Measurements from ENCODE around the gene STIMATE.

Gene STIMATE

GRCh38 chr3:52897130-52898122 is at the start of gene STIMATE:
Gene STIMATE, minus strand, starts transcription at chr3:52897548. Its CDS starts 98 bp downstream, at chr3:52897450.
- DNase-seq, result no peak

- no peak for DNase-seq
Observed at GRCh38 chr3:52939600-52939999, 42.3 kb upstream of the STIMATE start.

GRCh38 chr3:52934630-52935530 is 37.5 kb upstream of the STIMATE start:
- DNase-seq, result no peak

GRCh38 chr3:52931889-52932288 is 34.5 kb upstream of the STIMATE start:
- DNase-seq, result no peak

GRCh38 chr3:52931328-52931727 is 34.0 kb upstream of the STIMATE start:
- DNase-seq, result no peak

- no peak for DNase-seq
Observed at GRCh38 chr3:52930748-52931147, 33.4 kb upstream of the STIMATE start.

DNA sequence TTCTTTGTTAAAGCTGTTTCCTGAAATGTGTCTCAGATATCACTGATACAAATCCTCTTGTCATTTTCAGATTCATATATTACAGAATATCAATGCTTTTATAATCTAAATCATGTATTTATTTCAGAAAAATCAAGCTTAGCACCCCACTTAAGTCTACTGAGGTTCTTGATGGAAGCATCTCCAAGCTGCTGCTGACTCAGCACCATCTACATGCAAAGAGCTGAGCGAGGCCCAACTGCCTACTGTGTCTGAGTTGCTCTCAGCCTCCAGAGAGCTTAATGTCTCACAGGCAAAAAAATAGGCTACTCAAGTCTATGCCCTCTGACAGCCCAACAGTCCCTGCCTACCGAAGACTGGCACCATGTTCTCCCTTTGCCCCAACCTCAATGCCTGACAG is 29.2 kb upstream of the STIMATE start:
- DNase-seq, result no peak

DNA sequence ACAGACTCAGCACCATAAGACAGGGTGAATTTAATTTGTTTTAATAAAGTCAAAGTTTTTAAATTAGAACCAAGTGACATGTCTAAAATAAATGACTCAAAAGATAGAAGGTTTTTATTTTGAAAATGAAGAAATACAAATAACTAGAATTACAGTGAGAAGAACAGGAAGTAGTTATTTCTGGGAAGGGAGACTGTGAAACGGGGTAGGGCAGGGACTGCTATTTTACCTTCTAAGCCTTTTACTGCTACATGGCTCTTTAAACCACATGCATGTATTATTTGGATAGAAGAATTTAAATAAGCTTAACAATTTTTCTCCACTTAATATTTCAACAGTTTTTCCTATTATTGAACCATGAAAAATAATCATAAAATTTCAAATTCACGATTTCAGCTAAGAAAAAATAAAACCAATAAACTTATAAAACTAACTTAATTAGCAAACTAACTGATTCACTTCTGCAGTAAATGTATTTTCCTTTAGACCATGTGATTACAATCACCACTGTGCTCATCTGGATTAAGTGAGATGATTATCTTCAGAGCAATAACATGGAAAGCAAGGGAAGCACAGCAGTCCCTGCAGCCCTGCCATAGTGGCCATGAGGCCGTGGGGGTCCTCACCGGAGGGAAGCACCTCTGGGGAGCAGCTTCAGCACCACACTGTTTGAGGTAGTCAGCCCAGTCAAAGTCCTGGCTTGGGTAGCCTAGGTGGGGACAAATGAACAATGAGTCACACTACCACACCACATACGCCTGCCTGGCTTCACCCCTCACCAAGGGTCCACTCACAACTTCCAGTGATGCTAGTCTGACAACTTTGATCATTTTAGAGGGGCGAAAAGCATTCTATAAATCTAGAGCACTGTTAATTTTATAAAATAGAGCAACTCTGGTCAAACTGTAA is 28.3 kb upstream of the STIMATE start:
- DNase-seq, result no peak

DNA sequence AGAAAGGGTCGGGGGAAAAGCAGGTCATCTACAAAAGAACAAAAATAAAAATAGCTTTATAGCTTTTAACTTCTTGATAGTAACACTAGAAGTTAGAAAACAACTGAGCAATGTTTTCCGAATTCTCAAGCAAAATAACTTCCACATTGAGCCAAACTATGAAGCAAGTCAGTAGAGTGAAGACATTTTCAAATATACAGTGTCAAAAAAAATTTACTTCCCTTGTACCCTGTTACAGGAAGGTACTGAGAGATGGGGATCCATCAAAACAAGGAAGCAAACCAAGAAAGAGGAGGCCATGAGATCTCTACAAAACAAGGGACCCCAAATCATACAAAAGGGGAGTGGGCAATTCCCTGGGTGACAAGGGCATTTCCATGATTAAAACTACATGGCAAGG is 26.6 kb upstream of the STIMATE start:
- no peak for DNase-seq

GRCh38 chr3:52920841-52921240 is 23.5 kb upstream of the STIMATE start:
- DNase-seq, result no peak

DNA sequence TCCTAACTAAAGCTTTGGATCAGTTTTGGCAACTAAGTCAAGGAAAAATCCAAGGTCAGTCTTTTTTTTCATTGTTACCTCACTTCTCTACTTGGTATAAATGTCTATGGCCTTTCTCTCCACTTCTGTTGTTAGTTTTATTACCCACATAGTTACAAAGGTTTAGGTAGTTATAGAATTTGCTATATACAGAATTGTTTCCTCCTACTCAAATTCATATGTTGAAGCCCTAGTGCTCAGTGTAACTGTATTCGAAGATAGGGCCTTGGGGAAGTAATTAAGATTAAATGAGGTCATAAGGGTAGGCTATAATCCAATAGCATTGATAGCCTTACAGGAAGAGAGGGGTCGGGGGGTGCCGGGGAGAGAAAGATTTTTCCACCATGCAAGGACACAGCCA is 19.7 kb upstream of the STIMATE start:
- no peak for DNase-seq

GRCh38 chr3:52915294-52915693 is 17.9 kb upstream of the STIMATE start:
- no peak for DNase-seq

DNA sequence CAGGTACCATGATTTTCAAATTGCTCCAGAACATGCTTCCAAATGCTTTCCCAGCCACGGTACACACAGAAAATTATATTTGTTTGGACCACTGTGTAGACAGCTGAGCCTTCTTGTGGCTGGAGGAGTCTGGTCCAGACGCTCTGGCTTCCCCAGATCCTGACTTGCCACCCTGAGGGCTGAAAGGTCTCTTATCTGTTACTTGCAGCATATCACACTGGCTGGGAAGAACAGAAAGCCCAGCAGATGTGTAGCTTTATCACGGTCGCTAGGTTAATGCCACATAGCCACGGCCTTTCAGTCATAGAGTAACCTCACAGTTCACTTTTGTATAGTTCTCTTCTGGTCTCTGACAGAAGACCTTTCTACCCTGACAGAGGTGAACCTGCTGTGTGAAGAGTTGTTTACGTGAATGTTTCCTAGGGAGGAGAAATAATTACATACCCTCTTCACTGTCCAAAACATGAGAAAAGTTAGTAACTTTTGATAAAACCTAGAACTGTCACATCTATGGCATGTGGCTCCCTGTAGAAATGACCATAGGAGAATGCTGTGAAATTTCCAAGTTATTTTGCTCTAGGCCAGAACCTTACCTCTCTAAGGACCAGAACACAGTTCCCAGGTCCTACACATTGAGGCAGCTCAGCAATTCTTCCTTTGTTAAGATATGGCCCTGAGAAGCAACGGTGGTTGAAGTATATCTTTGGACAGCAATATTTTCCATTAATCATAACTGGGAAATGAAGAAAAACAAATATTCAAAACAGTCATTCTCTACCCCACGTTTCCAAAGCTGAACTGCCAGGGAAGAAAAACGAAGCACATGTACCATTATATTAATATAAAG is 15.8 kb upstream of the STIMATE start:
- DNase-seq, result no peak

DNA sequence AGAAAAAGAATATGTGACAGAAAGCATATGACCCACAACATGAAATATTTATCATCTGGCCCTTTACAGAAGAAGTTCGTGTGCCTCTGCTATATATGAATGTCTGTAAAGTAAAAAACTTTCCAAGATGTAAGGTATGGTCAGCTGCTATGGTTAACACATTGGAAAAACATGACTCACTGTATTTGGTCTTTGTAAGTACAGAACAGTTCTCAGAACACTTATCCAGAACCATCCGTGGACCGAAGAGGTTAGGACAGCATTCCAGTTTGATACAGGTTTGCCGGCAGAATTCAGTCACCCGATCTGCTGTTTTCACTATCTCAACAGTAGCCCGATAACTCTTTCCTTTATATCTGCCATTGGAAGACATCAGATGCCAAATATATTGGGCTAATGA is 13.5 kb upstream of the STIMATE start:
- DNase-seq, result no peak

- no peak for DNase-seq
Observed at GRCh38 chr3:52907497-52907896, 10.1 kb upstream of the STIMATE start.

- no peak for DNase-seq
Observed at GRCh38 chr3:52904552-52904951, 7.2 kb upstream of the STIMATE start.

DNA sequence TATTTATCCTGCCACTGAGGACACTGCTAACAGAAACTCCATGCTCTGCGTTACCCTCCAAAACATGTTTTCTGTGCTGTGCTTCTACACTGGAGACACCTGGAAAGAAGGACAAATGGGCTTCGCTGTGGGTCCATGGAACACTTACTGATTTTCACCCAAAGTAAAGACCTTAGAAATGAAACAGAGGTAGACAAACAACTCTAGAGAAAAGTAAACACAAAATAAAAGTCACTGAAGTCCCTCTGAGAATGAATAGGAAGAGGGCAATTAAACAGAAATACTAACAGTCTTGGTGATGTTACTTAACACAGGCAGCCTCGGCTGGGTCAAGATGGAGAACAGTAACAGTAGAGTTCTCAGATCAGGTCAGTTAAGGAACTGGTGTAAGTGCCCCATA is 6.7 kb upstream of the STIMATE start:
- no peak for DNase-seq

DNA sequence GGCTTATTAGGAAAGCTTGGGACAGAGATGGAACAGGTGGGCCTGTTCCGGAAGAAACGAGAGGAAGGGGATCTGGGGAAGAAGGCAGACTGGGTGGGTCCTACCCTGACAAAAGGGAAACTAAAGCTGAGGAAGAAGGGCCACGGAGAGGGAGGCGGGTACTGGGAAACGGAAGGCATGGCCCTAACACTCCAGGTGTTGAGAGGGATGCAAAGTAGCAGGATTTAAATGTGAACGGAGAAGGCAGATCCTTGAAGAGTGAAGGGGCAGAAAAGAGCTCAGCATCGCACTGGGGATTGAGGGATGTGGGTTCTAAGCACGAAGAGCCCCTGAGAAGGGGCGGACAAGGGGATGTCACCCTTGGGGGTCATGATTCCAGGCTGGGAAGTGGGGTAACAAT is 735 bp downstream of the STIMATE start:
- no peak for DNase-seq

- DNase-seq, result no peak
Observed at GRCh38 chr3:52896151-52896550, 1.2 kb downstream of the STIMATE start.

DNA sequence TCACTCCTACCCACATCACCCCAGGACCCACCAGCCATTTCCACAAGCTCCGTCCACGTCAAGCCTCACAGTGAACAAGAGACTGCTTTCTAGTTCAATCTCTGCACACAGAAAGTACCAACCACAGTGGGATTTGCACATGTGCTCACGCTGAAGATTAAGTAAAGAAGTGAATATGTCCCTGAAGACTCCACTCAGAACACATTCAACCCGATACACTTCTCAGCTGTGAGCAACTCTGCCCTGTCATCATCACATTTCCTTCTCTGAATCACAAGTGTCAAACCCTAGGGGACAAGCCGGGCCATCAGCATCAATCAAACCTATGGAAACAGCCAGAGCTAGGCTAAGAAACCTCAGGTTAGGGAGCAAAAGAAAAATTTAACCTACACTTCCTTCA is 1.9 kb downstream of the STIMATE start:
- no peak for DNase-seq

GRCh38 chr3:52894756-52895155 is 2.6 kb downstream of the STIMATE start:
- no peak for DNase-seq

GRCh38 chr3:52893723-52894122 is 3.6 kb downstream of the STIMATE start:
- no peak for DNase-seq
